GM18502 (cell line): ENCODE results near the gene MCM6.

Source experiments
- ATAC-seq: cut with Tn5 transposase; IDR thresholded peaks from one replicate; pipeline ENCODE4 v1.9.1; 2021; ENCODE audit warnings: mild to moderate bottlenecking; ENCODE audit not compliant: unreplicated experiment, poor library complexity

The MCM6 gene

DNA sequence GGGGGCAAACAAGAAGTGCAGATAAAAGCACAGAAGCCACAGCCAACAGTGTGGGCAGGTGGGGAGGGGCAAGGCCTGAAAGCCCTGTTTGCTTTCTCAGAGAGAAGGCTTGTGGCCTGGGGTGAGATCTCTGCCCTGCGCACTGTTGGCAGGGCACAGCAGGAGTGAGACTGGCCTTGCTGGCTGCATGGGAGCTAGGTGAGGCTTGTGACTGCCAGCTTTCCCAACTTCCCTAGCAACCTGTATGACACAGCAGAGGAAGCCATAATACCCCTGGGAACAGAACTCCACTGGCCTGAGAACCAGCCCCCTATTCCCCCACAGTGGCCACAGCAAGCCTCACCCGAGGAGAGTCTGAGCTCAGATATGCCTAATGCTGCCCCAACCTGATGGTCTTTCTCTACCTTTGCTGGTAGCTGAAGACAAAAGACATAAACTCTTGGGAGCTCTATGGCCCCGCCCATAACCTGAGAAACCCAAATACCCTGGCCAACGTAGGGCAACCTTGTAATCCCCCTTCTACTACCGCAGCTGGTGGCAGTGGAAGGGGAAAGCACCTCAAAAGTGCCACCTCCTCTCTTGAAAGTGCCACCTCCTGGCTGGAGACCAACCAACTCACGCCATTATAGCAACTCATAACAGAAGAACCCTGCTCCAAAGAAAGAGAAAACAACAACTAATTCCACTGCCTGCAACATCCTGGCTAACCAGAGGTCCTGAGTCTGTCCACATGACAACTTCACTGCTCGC lies 83.7 kb downstream of the MCM6 start:
- peak; percentile 36 for ATAC-seq

DNA sequence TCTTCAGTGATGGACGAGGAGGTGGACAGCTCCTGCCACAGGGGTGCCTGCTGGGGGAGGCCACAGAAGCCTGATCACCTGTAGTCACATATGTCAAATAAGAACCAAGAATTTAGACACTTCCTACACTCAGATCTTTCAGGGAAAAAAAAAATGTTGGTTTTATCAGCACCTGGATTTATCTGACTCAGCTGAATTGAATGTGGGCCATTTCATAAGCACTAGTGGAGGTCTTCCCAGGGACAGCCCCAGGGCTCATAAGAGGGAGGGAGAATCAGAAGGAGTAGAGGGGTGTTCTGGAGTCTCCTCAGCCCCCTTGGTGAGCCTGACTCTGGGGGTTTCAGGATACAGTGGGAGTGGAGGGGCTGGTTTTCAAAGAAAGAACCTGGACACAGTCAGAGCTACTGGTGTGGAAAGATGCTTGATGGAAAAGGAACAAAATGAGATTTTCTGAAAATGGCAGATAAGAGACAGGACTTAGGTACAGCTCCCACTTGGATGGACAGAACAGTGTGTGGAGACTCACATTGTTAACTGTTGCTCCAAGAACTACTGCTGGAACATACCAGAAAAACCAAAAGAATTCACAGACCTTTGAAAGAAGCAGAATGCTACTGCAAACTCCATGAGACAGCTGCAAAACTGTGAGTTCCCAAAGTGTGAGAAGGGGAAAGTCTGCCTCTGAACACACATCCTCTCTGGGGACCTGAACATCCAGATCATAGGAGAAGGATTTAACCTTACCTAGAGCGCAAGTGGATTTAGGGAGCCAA lies 84.6 kb downstream of the MCM6 start:
- no peak for ATAC-seq

DNA sequence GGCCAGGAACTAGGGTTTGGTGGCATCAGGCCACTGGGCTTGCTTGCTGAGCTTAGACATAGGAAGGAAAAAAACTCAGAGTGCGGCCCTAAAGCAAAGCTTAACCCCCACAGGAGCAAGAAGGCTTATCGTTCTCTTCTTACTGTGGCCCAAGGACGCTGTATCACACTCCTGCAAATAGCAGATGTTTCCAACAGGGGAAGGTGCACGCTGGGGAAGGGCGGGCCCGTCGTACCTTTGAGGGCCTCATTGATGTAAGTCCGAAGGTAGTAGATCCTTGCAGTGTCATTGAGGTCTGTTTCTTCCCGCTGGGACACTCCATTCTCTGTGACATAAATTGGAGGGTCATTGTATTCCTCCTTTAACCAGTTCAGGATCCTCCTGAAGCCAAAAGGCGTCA lies 85.8 kb downstream of the MCM6 start:
- ATAC-seq: no peak
